Transverse colon (tissue), 3 donors: Measurements from ENCODE around the gene PLCG2.

Source experiments
- POLR2A ChIP-seq: fragments of 450-650 bp; IDR thresholded peaks from one replicate; pipeline ENCODE4 v1.6.1; 2016; ENCODE audit warnings: antibody characterized with exemption, mild to moderate bottlenecking, moderate library complexity
- TF ChIP-seq, protein P1 (sequence below), 5 experiments: fragments of 200-600 bp in 3 of 5; fragments of 450-650 bp in 2 of 5; sonication (generic) in 3 of 5; IDR thresholded peaks; 1 replicate in 2 of 5; 2 replicates in 3 of 5; pipeline ENCODE4 v1.5.1; 2016 to 2017; ENCODE audit warnings: antibody characterized with exemption in 5 of 5, inconsistent platforms in 3 of 5, mild to moderate bottlenecking in 2 of 5, moderate library complexity in 1 of 5

GRCh38 chr16:81740169-81740568, 38.9 kb upstream of the PLCG2 start:
- TF ChIP-seq, protein P1, sequence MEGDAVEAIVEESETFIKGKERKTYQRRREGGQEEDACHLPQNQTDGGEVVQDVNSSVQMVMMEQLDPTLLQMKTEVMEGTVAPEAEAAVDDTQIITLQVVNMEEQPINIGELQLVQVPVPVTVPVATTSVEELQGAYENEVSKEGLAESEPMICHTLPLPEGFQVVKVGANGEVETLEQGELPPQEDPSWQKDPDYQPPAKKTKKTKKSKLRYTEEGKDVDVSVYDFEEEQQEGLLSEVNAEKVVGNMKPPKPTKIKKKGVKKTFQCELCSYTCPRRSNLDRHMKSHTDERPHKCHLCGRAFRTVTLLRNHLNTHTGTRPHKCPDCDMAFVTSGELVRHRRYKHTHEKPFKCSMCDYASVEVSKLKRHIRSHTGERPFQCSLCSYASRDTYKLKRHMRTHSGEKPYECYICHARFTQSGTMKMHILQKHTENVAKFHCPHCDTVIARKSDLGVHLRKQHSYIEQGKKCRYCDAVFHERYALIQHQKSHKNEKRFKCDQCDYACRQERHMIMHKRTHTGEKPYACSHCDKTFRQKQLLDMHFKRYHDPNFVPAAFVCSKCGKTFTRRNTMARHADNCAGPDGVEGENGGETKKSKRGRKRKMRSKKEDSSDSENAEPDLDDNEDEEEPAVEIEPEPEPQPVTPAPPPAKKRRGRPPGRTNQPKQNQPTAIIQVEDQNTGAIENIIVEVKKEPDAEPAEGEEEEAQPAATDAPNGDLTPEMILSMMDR (IDR thresholded peaks at IDR 0.05) = no peak
- TF ChIP-seq POLR2A = no peak
